ENCODE results near the gene TRUB2.
A peak's percentile ranks its signal among the peaks of the same experiment; 100 is the strongest.

TRUB2 gene, protein sequence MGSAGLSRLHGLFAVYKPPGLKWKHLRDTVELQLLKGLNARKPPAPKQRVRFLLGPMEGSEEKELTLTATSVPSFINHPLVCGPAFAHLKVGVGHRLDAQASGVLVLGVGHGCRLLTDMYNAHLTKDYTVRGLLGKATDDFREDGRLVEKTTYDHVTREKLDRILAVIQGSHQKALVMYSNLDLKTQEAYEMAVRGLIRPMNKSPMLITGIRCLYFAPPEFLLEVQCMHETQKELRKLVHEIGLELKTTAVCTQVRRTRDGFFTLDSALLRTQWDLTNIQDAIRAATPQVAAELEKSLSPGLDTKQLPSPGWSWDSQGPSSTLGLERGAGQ

GRCh38 chr9:128322404-128323211, at the start of gene TRUB2, which contains the start of gene COQ4:
TRUB2 (minus strand) TSS chr9:128322447; CDS start chr9:128322408, 39 bp downstream.
COQ4 (plus strand) TSS chr9:128322839; CDS start chr9:128322859, 20 bp downstream.
- DNase-seq (ENCODE audit: low spot score) = peak; percentile 91

GRCh38 chr9:128371630-128372117, 49.4 kb upstream of the TRUB2 start:
- no peak for DNase-seq (ENCODE audit: low spot score)

GRCh38 chr9:128370752-128371629, 48.7 kb upstream of the TRUB2 start, which contains the start of gene URM1:
URM1 (plus strand) TSS chr9:128371374; CDS start chr9:128371381, 7 bp downstream.
- peak; percentile 97 for DNase-seq (ENCODE audit: low spot score)

GRCh38 chr9:128370367-128370751, 48.1 kb upstream of the TRUB2 start:
- no peak for DNase-seq (ENCODE audit: low spot score)

- no peak for DNase-seq (ENCODE audit: low spot score)
These were observed 46.9 kb upstream of the TRUB2 start for GRCh38 chr9:128369024-128369706.

- DNase-seq (ENCODE audit: low spot score) = no peak
These were observed 43.3 kb upstream of the TRUB2 start for GRCh38 chr9:128365525-128365924.

DNA sequence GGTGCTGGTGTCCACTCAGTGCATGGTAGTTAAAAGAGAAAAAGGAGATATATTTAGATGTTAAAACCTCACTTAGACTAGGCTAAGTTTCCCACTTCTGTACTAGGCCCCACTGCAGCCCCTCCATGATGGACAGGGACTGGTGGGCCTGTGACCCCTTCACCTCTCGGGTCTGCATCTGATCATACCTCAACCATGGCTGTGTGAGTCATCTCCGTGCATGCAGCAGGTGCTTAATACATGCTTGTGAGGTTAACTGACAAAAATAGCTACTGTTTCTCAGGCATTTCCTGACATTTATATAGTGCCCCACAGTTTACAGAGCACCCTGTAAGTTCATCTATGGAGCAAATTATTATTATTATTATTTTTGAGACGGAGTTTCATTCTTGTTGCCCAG, 40.5 kb upstream of the TRUB2 start:
- no peak for DNase-seq (ENCODE audit: low spot score)

DNA sequence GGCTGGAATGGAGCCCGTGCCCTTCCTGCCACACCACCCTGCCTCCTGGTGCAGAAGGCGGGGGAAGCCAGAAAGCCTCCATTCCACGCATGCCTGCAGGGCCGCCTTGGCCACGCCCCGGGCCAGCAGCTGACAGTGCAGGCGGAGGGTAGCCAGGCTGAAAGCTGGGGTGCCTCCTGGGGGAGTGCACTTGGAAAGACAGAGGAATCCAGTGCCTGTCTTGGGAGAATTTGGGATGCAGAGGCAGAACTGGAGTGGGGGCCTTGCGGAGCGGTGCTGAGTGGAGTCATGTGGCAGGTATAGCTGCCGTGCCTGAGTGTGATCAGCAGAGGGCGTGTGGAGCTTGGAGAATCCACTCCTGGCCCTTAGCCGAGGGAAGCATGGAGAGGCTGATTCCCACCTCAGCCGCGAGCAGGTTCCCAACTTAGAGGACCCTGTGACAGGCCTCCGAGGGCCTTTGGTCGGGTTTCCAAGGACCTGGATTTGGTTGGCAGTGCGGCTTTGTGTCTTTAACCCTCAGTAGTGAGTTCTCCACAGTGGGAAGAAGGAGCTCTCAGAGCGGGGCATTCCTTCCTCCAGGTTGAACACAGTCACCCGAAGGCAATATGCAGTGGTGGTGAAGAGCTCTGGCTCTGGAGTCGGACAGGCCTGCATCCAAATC, 39.9 kb upstream of the TRUB2 start:
- DNase-seq (ENCODE audit: low spot score) = peak; percentile 81

GRCh38 chr9:128361296-128361985, 39.2 kb upstream of the TRUB2 start:
- DNase-seq (ENCODE audit: low spot score) = no peak

DNA sequence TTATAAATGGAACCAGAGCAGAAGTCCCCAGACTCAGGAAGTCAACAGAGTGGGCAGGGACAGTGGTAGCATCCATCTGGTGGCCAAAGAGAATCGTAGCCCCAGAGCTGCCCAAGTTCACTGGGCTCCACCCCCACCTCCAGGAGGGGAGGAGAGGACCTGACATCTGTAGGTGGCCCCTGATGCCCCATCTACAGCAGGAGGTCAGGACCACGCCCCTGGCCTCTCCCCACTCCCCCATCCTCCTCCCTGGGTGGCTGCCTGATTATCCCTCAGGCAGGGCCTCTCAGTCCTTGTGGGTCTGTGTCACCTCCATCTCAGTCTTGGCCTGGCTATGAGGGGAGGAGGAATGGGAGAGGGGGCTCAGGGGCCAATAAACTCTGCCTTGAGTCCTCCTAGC, 38.6 kb upstream of the TRUB2 start:
- DNase-seq (ENCODE audit: low spot score) = no peak

- DNase-seq (ENCODE audit: low spot score) = no peak
These were observed 36.6 kb upstream of the TRUB2 start for GRCh38 chr9:128358861-128359260.

DNA sequence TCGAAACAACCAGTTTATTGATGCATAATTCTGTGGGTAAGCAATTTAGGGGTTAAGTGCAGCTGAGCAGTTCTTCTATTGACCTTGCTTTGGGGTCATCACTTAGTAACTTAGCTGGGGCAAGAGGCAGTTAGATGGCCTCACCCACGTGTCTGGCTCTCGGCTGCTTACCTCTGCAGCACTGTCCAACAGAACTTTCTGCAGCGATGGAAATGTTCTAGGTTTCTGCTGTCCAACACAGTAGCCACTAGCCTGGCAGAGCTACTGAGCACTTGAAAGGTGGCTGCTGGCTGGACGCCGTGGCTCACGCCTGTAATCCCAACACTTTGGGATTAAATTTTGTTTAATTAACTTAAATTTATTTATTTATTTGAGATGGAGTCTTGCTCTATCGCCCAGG, 35.8 kb upstream of the TRUB2 start:
- no peak for DNase-seq (ENCODE audit: low spot score)

GRCh38 chr9:128355451-128355850, 33.2 kb upstream of the TRUB2 start:
- DNase-seq (ENCODE audit: low spot score) = no peak

- no peak for DNase-seq (ENCODE audit: low spot score)
These were observed 27.5 kb upstream of the TRUB2 start for GRCh38 chr9:128349772-128350171.

- DNase-seq (ENCODE audit: low spot score) = no peak
These were observed 26.9 kb upstream of the TRUB2 start for GRCh38 chr9:128349125-128349524.

DNA sequence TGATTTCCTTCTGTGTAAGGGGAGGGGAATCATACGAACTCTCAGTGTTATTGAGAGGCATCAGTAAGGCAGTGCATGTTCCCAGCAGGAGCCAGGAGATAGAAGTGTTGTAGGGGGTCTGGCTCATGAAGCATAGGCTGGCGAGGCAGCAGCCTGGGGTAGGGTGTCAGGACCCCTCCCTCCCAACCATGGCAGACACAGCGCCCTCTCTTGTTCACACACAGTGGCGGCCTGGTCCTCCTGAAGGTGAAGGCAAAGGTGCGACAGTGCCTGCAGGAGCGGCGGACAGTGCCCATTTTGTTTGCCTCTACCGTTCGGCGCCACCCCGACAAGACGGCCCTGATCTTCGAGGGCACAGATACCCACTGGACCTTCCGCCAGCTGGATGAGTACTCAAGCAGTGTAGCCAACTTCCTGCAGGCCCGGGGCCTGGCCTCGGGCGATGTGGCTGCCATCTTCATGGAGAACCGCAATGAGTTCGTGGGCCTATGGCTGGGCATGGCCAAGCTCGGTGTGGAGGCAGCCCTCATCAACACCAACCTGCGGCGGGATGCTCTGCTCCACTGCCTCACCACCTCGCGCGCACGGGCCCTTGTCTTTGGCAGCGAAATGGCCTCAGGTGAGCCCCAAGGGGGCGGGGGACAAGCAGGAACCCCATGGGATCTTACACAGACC, 22.8 kb upstream of the TRUB2 start:
- no peak for DNase-seq (ENCODE audit: low spot score)

DNA sequence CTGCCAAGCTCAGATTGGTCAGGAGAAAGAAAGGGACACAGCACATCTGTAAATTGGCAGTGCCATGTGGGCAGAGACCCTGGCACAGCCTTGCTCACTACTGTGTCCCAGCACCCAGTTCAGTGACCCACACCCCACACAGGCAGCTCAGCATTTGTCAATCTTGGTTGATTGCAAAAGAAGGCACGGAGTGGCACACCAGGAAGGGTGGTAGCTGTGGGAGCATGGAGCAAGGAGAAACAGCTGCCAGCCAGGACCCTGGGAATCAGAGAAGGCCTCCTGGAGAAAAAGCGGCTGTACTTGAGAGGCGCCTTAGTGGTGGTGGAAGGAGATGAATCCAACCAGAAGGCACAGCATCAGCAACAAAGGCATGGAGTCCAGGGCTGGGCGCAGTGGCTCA, 21.6 kb upstream of the TRUB2 start:
- DNase-seq (ENCODE audit: low spot score) = no peak

- no peak for DNase-seq (ENCODE audit: low spot score)
These were observed 20.9 kb upstream of the TRUB2 start for GRCh38 chr9:128342971-128343680.

DNA sequence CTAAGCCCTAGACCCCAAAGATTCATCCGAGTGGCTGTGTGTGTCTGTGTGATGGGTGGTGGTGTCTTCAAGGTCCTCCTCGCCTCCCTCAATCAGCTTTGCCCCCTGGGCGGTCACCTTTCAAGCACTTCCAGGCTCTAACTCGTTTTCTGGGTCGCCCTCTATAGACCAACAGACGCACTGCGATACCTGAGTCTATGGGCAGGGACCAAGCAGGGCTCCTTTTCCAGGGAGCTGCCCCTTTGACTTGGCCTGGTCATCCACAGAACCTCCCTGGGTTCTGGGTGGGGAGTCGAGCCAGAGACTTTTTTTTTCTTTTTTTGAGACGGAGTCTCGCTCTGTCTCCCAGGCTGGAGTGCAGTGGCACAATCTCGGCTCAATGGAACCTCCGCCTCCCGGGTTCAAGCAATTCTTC, 19.2 kb upstream of the TRUB2 start:
- DNase-seq (ENCODE audit: low spot score) = peak; percentile 60
